Measurements from ENCODE around the gene ZNF77.

DNA sequence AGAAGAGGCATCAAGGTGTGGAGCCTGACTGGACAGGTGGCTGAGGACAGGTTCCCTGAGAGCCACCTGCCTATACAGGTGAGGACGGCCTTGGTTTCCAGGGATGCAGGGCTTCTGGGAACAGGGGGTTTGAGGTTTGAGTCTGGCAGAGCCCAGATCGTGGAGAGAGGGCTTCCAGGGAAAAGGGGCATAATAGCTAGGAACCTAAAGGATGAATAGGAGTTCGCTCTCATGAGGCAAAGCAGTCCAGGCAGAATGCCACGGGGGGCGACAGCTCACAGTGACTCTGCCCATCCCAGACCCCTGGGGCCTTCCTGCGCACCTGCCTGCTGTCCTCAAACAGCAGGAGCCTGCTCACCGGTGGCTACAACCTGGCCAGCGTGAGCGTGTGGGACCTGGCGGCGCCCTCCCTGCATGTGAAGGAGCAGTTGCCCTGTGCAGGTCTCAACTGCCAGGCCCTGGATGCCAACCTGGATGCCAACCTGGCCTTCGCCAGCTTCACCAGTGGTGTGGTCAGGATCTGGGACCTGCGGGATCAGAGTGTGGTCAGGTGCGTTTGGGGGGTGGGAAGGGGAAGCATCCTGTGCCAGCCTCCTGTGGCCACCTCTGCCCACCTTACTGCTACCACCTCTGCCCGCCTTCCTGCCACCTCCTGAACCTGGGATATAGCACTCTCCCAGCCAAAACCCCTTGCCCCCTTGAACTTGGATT, 44.6 kb upstream of the ZNF77 start:
- TF ChIP-seq, protein P1, sequence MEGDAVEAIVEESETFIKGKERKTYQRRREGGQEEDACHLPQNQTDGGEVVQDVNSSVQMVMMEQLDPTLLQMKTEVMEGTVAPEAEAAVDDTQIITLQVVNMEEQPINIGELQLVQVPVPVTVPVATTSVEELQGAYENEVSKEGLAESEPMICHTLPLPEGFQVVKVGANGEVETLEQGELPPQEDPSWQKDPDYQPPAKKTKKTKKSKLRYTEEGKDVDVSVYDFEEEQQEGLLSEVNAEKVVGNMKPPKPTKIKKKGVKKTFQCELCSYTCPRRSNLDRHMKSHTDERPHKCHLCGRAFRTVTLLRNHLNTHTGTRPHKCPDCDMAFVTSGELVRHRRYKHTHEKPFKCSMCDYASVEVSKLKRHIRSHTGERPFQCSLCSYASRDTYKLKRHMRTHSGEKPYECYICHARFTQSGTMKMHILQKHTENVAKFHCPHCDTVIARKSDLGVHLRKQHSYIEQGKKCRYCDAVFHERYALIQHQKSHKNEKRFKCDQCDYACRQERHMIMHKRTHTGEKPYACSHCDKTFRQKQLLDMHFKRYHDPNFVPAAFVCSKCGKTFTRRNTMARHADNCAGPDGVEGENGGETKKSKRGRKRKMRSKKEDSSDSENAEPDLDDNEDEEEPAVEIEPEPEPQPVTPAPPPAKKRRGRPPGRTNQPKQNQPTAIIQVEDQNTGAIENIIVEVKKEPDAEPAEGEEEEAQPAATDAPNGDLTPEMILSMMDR (IDR thresholded peaks at IDR 0.05; ENCODE audit: low read depth, low read length, poor library complexity, severe bottlenecking) = no peak
- TF ChIP-seq EZH2phosphoT487 (IDR thresholded peaks at IDR 0.05; ENCODE audit: borderline replicate concordance, low read length) = no peak
